ENCODE data around the gene HDGF. TPM values are rescaled to one million over a fixed set of nuclear protein-coding genes. Genes with fewer than 3 reads are reported as not detected.

The HDGF gene
- total RNA-seq, 2 donors from 2014 or later, result 92.4 to 122 TPM

DNA sequence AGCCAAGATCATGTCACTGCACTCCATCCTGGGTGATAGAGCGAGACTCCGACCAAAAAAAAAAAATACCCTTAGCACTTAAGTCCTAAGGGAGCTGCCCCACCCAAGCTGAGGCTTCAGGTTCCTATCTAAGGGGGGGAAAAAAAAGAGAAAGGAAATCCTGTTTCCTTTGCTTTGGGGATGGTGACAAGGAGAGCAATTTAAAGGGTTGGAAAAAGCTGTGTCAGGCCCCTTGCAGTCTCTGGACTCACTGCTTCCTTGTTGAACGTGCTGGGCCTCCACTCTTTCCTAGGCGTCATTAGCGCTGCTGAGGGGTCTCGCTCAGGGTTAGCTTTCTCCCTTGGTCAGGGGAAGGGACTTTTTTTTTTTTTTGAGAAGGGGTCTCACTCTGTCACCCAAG lies 34.0 kb upstream of the HDGF start:
- WGBS, 2 donors, result 89 to 95% methylated on average over 6 of the region's 6 CpGs
- Histone ChIP-seq H3K4me1 (peaks cover 5% of the 10 kb centered on the region), H3K36me3 (replicated peaks in 1 of 2; ENCODE audit: insufficient read depth in 1 of 2, low read depth in 2 of 2) (peaks cover 3 to 15% of the 10 kb centered on the region in 2 donors), H3K27ac (no peak overlapping the region), H3K9me3 (no peaks in the 10 kb centered on the region), H3K4me3 (no peak overlapping the region), H3K27me3 (no peaks in the 10 kb centered on the region)
- DNase-seq (no peak), ATAC-seq (no peak)
- TF ChIP-seq POLR2A (IDR thresholded peaks at IDR 0.05) (no peak), CTCF (IDR thresholded peaks at IDR 0.05) (no peak)
- intact Hi-C loops (cut with DNase I), result no loop called here

- Histone ChIP-seq H3K36me3 (replicated peaks in 1 of 2; ENCODE audit: insufficient read depth in 1 of 2, low read depth in 2 of 2) (peaks cover 0 to 4% of the 10 kb centered on the region in 2 donors), H3K9me3 (no peaks in the 10 kb centered on the region), H3K27ac (no peak overlapping the region), H3K4me3 (no peak overlapping the region), H3K27me3 (no peaks in the 10 kb centered on the region), H3K4me1 (peaks cover 5% of the 10 kb centered on the region)
- no peak for TF ChIP-seq CTCF (IDR thresholded peaks at IDR 0.05)
- TF ChIP-seq POLR2A (IDR thresholded peaks at IDR 0.05), result no peak
- ATAC-seq (no peak), DNase-seq (no peak)
- intact Hi-C loops (cut with DNase I), result no loop called here
These were observed 30.2 kb upstream of the HDGF start for GRCh38 chr1:156781585-156782186.

GRCh38 chr1:156777573-156777972 lies 26.1 kb upstream of the HDGF start:
- intact Hi-C loops (cut with DNase I), result no loop called here
- DNase-seq, result no peak
- Histone ChIP-seq H3K27me3 (no peaks in the 10 kb centered on the region), H3K9me3 (no peaks in the 10 kb centered on the region), H3K27ac (no peak overlapping the region), H3K4me1 (peaks cover 17% of the 10 kb centered on the region), H3K4me3 (no peak overlapping the region), H3K36me3 (replicated peaks in 1 of 2; ENCODE audit: insufficient read depth in 1 of 2, low read depth in 2 of 2) (no peaks in the 10 kb centered on the region)
- 19 to 30% methylated on average over 1 of the region's 1 CpG for WGBS, 2 donors
- no peak for ATAC-seq
- TF ChIP-seq POLR2A (IDR thresholded peaks at IDR 0.05) (no peak), CTCF (IDR thresholded peaks at IDR 0.05) (no peak)

GRCh38 chr1:156776942-156777341 lies 25.5 kb upstream of the HDGF start:
- ATAC-seq (no peak), DNase-seq (no peak)
- Histone ChIP-seq H3K4me1 (peaks cover 21% of the 10 kb centered on the region), H3K27ac (no peak overlapping the region), H3K36me3 (replicated peaks in 1 of 2; ENCODE audit: insufficient read depth in 1 of 2, low read depth in 2 of 2) (no peaks in the 10 kb centered on the region), H3K27me3 (no peaks in the 10 kb centered on the region), H3K9me3 (no peaks in the 10 kb centered on the region), H3K4me3 (no peak overlapping the region)
- TF ChIP-seq POLR2A (IDR thresholded peaks at IDR 0.05) (no peak), CTCF (IDR thresholded peaks at IDR 0.05) (no peak)
- intact Hi-C loops (cut with DNase I), result no loop called here
- 52 to 64% methylated on average over 4 of the region's 4 CpGs for WGBS, 2 donors

- no peak for TF ChIP-seq CTCF (IDR thresholded peaks at IDR 0.05)
- no peak for TF ChIP-seq POLR2A (IDR thresholded peaks at IDR 0.05)
- ATAC-seq (no peak), DNase-seq (no peak)
- no peak overlapping the region for H3K27ac ChIP-seq
- H3K9me3 ChIP-seq, result no peaks in the 10 kb centered on the region
- WGBS, 2 donors, result 80 to 84% methylated on average over 5 of the region's 5 CpGs
- H3K4me3 ChIP-seq, result no peak overlapping the region
- intact Hi-C loops (cut with DNase I), result no loop called here
- H3K36me3 ChIP-seq (replicated peaks in 1 of 2; ENCODE audit: insufficient read depth in 1 of 2, low read depth in 2 of 2), result peaks cover 0 to 2% of the 10 kb centered on the region in 2 donors
- no peaks in the 10 kb centered on the region for H3K27me3 ChIP-seq
- H3K4me1 ChIP-seq, result peaks cover 23% of the 10 kb centered on the region
These were observed 24.3 kb upstream of the HDGF start for GRCh38 chr1:156775799-156776198.

Measured in body of pancreas (tissue), 4 donors.